ENCODE results near the gene BCL2L13.
"Not testable (repeated sequence)": the region's sequence is repeated elsewhere in the genome, so short reads cannot be mapped to it uniquely, and the experiment has no call there.

The BCL2L13 gene

DNA sequence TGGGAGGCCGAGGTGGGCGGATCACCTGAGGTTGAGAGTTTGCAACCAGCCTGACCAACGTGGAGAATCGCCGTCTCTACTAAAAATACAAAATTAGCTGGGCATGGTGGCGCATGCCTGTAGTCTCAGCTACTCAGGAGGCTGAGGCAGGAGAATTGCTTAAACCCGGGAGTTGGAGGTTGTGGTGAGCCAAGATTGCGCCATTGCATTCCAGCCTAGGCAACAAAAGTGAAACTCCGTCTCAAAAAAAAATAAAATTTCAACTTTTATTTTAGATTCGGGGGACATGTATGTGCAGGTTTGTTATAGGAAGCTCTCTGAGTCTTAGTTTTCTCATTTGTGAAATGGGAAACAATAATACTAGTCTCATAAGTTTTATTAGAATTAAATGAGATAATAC, 58.6 kb downstream of the BCL2L13 start:
- not testable (repeated sequence) for DNase-seq (ENCODE audit: low read depth)

DNA sequence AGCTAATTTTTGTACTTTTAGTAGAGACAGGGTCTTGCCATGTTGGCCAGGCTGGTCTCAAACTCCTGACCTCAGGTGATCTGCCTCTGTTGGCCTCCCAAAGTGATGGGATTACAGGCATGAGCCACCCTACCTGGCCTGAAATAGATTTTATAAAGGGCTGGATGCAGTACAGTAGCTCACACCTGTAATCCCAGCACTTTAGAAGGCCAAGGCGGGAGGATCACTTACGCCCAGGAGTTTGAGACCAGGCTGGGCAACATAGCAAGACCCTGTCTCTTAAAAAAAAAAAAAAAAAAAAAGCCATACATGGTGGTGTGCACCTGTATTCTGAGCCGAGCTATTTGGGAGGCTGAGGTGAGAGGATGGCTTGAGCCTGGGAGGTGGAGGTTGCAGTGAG, 59.7 kb downstream of the BCL2L13 start:
- not testable (repeated sequence) for DNase-seq (ENCODE audit: low read depth)

DNA sequence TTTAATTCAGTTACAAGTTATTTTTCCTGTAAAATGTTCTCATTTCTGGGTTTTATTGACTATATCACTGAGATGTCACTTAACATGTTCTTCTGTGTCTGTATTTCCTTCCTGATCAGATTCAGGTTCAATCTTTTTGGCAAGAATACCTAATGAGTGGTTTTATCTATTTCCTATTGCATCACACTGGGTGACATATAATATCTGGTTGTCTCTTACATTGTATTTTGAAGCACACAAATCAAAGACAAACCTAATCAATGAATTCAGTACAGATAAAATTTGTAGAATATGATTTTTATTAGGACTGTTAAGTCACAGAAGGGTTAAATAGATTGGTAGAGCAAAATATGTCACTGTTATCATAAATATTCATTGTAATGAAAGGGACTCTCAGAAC, 60.4 kb downstream of the BCL2L13 start:
- no peak for DNase-seq (ENCODE audit: low read depth)

DNA sequence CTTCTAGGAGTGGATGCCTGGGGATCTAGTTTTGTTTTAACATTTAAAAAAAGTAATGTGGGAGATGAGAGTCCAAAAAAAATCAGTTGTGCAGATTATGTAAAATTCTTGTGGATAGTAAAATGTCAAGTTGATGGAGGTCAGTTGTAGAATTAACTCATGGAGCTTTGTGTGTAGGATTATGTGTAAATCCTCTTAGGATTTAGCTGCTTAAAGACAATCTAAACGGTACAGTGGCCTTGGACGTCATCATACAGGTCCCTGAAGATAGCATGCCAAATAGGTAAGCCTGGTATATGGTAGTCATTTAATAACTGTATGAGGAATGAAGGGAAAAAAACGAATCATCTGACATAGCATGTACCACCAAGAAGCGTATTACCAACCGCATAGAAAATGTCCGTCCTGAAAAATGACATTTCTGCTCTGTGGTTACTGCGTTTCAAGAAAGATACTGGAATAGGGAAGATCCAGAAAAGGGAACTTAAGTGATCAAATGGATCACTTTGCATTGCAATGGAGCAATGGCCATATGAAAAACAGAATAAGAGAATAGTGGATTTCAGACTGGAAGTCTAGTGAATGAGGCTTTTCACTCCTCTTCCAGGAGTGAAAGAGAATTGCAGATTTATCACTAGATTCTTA, 61.3 kb downstream of the BCL2L13 start:
- no peak for DNase-seq (ENCODE audit: low read depth)

- no peak for DNase-seq (ENCODE audit: low read depth)
Measured at GRCh38 chr22:17700778-17701177, 62.2 kb downstream of the BCL2L13 start.

GRCh38 chr22:17703811-17704210, 65.3 kb downstream of the BCL2L13 start:
- no peak for DNase-seq (ENCODE audit: low read depth)

DNA sequence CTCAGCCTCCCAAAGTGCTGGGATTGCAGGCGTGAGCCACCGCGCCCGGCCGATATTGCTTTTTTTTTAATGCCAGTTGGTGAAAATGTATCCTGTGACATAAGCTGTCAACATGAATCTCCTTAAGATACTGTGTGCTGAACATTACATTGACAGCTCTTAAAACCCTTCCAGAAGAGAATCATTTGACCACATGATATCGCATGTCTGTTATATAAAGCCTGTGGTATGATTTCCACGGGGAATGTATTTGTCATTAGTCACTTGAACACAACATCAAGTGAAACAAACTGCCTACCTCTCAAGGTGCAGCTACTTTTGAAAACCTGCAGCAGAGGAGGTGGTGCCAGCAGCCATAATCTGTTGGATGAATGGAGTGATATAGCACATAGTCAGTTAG, 67.0 kb downstream of the BCL2L13 start:
- DNase-seq (ENCODE audit: low read depth): no peak

DNA sequence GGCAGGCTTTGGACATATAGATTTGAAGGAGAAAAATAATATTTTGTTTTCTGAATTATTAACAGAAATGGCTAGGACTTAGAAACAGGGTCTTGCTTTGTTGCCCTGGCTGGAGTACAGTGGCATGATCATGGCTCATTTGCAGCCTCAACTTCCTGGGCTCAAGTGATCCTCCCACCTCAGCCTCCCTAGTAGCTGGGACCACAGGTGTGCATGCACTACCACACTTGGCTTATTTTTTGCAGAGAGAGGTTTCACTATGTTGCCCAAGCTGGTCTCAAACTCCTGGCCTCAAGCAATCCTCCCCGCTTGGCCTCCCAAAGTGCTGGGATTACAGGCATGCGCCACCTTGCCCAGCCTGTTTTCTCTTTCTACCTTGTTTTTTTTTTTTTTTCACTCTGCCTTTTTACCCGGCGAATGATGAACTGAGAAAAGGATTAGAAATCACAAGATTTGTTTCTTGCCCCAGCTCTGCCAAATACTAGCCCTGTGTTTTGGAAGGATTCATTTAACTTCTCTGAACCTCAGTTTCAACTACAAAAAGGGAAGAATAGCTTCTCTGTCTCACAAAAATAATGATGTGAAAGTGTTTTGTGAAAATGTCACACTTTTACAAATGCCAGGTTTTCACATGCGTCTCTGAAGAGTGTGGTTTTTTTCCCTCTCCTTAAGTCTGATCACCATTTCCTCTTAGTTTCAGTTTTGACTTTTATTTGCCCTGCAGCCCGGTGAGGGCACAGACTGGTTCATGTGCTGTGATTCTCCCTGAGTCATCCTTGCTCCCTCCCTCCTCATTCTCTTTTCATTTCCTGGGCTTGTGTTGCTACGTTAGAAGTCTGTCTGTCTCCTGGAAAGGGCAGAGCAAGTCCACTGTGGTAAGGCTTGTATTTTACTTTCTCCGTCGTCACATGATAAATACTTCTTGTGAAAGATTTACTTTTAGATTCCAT, 67.7 kb downstream of the BCL2L13 start:
- DNase-seq (ENCODE audit: low read depth): no peak

DNA sequence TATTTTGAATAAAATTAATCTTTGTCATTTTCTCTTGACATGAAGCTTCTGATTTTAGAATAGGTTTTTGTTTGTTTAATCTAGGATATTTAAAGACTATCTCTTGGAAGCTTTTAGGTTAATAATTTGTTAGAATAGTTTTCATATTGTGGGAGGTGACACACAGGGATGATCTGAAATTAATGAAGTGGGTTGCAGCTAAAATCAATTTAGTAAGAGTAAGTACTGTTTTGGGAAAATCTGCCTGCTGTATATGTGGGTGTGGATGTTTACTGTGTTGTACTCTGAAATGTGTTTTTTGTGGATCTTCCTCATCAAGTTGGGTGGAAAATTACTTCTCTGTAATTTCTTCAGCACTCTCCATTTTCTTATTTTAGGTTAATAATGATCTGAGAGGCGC, 68.4 kb downstream of the BCL2L13 start:
- DNase-seq (ENCODE audit: low read depth): no peak

DNA sequence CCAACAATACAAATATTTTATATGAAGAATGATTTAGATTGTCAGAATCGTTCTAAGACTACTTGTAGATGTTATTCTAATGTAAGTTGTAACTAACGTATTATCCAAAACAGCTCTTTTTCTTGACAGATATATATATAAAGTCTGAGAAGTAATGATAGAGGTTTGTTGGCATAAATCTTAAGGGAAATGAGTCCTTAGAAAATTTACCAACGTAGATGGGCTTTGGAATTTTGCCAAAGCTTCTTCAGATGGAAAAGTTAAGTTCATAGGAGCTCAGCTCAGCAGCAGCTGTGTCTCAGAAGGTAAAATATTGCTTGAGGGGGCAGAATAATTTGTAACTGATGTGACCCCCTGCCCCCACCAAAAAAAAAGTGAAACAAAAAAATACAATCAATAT, 69.0 kb downstream of the BCL2L13 start:
- DNase-seq (ENCODE audit: low read depth): no peak

- no peak for DNase-seq (ENCODE audit: low read depth)
Measured at GRCh38 chr22:17710023-17710422, 71.5 kb downstream of the BCL2L13 start.

GRCh38 chr22:17712441-17712840, 73.9 kb downstream of the BCL2L13 start:
- no peak for DNase-seq (ENCODE audit: low read depth)

DNA sequence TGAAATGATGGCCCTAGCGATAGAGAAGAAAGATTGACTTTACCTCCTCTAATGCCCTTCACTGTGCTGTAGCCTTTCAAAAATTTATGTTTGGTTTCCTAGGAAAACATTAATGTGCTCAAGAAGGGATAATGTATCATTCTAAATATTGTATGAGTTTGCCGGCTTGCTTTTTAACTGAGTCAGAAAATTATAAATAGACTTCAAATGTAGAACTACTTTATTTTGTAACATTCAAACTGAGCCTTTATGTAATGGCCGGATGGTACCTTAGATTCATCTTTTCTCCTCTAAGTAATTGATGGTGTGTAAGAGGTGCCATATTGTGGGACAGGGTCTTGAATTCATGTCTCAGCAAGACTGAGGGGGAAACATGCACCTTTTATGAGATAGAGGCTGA, 78.0 kb downstream of the BCL2L13 start:
- DNase-seq (ENCODE audit: low read depth): no peak

DNA sequence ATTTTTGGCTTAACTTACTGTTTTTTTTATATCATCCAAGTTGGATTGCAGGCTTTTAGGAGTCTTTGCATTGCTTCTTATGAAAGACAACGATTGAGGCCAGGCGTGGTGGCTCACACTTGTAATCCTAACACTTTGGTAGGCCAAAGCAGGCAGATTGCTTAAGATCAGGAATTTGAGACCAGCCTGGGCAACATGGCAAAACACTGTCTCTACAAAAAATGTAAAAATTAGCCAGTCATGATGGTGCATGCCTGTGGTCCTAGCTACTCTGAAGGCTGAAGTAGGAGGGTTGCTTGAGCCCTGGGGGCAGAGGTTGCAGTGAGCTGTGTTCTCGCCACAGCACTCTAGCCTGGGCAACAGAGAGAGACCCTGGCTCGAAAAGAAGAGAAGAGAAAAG, 79.2 kb downstream of the BCL2L13 start:
- no peak for DNase-seq (ENCODE audit: low read depth)

DNA sequence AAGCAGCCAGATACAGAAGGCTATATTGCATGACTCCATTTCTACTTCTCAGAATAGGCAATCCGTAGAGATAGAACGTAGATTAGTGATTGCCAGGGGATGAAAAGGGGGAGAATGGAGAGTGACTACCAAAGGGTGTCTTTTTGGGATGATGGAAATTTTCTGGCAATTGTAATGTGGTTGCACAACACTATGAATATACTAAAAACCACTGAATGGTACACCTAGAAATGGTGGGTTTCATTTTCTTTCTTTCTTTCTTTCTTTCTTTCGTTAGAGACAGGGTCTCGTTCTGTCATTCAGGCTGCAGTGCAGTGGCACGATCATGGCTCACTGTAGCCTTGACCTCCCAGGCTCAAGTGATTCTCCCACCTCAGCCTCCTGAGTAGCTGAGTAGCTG, 81.4 kb downstream of the BCL2L13 start:
- no peak for DNase-seq (ENCODE audit: low read depth)

- DNase-seq (ENCODE audit: low read depth): no peak
Measured at GRCh38 chr22:17724241-17724640, 85.7 kb downstream of the BCL2L13 start.

DNA sequence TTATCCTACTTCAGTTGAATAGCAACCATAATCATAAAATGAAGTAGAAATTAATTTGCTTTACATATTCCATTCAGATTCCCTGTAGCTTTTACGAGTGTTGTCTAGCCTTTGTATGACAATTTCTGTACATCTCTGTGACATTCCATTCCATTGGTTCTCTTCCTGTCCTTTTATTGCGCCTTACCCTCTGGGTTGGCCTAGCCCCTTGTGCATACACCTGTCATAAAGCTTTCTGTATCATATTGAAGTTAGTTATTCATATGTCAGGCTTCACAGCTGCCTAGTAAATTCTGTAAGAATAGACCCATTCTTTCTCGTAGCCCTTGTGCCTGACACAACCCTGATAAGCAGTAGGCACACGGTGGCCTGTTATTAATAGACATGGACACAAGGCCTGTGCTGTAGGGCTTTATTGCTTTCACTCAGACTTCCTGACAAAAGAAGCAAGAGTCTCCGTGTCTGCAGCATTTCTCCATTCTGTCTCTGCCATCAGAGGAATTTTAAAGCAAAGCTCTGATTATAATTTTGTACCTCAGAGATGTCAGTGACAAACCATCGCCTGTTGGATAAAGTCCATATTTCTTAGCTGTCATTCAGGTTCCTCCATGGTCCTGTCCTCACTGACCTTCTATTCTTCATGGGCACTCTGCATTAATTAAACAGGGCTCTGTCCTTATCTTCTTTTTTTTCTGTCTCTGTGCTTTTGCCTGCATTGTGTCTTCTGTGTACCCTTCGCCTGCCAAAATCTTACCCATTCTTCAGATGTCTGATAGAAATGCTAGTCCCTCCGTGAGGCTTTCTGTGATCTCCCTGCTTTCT, 86.3 kb downstream of the BCL2L13 start:
- no peak for DNase-seq (ENCODE audit: low read depth)

DNA sequence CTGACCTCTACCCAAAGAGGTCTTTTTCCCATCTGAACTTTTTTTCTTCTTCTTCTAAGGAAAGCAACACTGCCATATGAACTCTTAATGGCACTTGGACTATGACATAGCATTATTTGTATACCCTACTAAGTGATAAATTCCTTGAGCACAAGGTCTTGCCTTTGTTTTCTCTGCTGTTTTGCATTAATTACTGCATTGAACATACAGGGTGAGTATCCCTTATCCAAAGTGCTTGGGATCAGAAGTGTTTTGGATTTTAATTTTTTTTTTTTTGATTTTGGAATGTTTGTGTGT, 86.9 kb downstream of the BCL2L13 start:
- no peak for DNase-seq (ENCODE audit: low read depth)

DNA sequence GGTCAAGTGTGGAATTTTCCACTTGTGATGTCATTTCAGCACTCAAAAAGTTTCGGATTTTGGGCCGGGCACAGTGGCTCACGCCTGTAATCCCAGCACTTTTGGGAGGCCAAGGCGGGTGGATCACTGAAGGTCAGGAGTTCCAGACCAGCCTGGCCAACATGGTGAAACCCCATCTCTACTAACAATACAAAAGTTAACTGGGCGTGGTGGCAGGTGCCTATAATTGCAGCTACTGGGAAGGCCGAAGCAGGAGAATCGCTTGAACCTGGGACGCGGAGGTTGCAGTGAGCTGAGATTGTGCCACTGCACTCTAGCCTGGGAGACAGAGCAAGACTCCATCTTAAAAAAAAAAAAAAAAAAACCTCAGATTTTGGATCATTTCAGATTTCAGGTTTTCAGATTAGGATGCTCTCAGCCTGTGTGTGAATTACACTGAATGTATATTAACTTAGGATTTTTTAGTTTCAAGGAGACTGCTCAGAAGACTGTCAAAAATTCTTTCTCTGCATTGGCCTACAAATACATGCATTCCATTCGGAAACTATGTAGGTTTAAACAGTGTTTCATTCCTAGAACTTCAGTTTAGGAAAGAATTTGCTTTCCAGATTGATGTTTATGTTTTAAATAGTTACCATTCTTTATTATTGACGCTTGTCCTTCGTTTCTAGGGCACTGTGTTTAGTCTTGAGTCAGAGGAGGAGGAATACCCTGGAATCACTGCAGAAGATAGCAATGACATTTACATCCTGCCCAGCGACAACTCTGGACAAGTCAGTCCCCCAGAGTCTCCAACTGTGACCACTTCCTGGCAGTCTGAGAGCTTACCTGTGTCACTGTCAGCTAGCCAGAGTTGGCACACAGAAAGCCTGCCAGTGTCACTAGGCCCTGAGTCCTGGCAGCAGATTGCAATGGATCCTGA, 87.7 kb downstream of the BCL2L13 start:
- no peak for DNase-seq (ENCODE audit: low read depth)

DNA sequence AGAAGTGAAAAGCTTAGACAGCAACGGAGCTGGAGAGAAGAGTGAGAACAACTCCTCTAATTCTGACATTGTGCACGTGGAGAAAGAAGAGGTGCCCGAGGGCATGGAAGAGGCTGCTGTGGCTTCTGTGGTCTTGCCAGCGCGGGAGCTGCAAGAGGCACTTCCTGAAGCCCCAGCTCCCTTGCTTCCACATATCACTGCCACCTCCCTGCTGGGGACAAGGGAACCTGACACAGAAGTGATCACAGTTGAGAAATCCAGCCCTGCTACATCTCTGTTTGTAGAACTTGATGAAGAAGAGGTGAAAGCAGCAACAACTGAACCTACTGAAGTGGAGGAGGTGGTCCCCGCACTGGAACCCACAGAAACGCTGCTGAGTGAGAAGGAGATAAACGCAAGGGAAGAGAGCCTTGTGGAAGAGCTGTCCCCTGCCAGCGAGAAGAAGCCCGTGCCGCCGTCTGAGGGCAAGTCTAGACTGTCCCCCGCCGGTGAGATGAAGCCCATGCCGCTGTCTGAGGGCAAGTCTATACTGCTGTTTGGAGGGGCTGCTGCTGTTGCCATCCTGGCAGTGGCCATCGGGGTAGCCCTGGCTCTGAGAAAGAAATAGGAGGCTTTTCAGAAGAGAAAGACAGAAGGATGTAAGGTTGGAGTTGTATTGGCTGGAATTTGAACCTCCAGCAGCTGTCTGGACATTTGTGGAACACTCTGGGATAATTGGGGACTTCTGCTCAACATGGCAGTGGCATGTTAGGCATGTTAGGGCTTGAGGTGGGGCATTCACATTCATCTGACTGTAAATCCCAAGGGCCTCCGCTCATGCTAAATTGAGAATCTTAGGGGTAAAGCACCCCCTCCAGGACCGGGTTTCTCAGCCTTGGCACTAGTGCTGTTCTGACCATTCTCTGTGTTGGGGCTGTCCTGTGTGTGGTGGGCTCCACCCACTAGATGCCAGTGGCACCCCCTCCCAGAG, 88.7 kb downstream of the BCL2L13 start:
- no peak for DNase-seq (ENCODE audit: low read depth)

GRCh38 chr22:17728786-17729185, 90.2 kb downstream of the BCL2L13 start:
- no peak for DNase-seq (ENCODE audit: low read depth)

Data from activated T-cell treated with anti-CD3 and anti-CD28 coated beads for 1 hour (primary cell).